Measurements from ENCODE around the gene IFI16.

- no peak for TF ChIP-seq CTCF (conservative IDR thresholded peaks at IDR 0.05; ENCODE audit: low read depth, low read length)
- no peak for TF ChIP-seq SMC3 (IDR thresholded peaks at IDR 0.05; ENCODE audit: low read depth, low read length)
These were observed 16.9 kb upstream of the IFI16 start for GRCh38 chr1:158992787-158993312.
